H1 (cell line): ENCODE results near the gene SCNN1G. TPM values are rescaled to one million over a fixed set of nuclear protein-coding genes. Genes with fewer than 3 reads are reported as not detected.

ENCODE experiments used
- CTCF ChIA-PET: fragments of 300-600 bp; sonication (Branson Sonifier 250); formaldehyde crosslinking; loops from one replicate; lab custom pipeline; 2021; ENCODE audit not compliant: partially characterized antibody; lab: Charles Lee
- POLR2A ChIA-PET: fragments of 300-600 bp; sonication (Branson Sonifier 250); formaldehyde crosslinking; loops from one replicate; lab custom pipeline; 2021; ENCODE audit warnings: inconsistent platforms; ENCODE audit not compliant: partially characterized antibody; lab: Charles Lee
- DNase-seq, 2 experiments: peaks; one replicate each; pipeline versions ENCODE4 v3.0.0 to v3.0.0-alpha.2; 2010 to 2022; ENCODE audit warnings: low spot score in 2 of 2, low read depth in 1 of 2, mixed read lengths in 1 of 2
- FAIRE-seq: peaks from 2 replicates; lab custom pipeline; 2011; peaks lifted over from hg19 to GRCh38; lab: Jason Lieb, UNC
- H2AFZ ChIP-seq: 2 replicates; pipeline ENCODE4 v1.8.1; 2012; ENCODE audit warnings: low read length, inconsistent platforms
- H2AK5ac ChIP-seq: 2 replicates; pipeline ENCODE4 v1.6.1; 2013; ENCODE audit warnings: low read depth, low read length
- H2BK120ac ChIP-seq: replicated peaks from 2 replicates; pipeline ENCODE3; 2013; ENCODE audit warnings: low read depth, low read length, inconsistent platforms
- H2BK12ac ChIP-seq: 2 replicates; pipeline ENCODE4 v1.6.1; 2013; ENCODE audit warnings: low read depth, low read length
- H2BK15ac ChIP-seq: 2 replicates; pipeline ENCODE4 v1.6.1; 2013; ENCODE audit warnings: low read length
- H2BK20ac ChIP-seq: 2 replicates; pipeline ENCODE4 v1.6.1; 2013; ENCODE audit warnings: low read length
- H2BK5ac ChIP-seq: 2 replicates; pipeline ENCODE4 v1.6.1; 2013; ENCODE audit warnings: low read depth, low read length
- H3K14ac ChIP-seq: 2 replicates; pipeline ENCODE4 v1.6.1; 2013; ENCODE audit warnings: inconsistent platforms; ENCODE audit not compliant: insufficient read length
- H3K18ac ChIP-seq: 2 replicates; pipeline ENCODE4 v1.6.1; 2013; ENCODE audit warnings: low read length; ENCODE audit errors: extremely low read depth
- H3K23ac ChIP-seq: 2 replicates; pipeline ENCODE4 v1.6.1; 2013; ENCODE audit warnings: inconsistent platforms; ENCODE audit not compliant: insufficient read length
- H3K23me2 ChIP-seq: 2 replicates; pipeline ENCODE4 v1.6.1; 2013; ENCODE audit warnings: low read depth, low read length
- H3K27ac ChIP-seq: 2 replicates; pipeline ENCODE4 v1.6.1; 2011; ENCODE audit warnings: low read depth, low read length, inconsistent platforms
- H3K27me3 ChIP-seq, 4 experiments: replicated peaks in 1 of 4; 1 replicate in 1 of 4; 2 replicates in 3 of 4; pipeline versions ENCODE4 v1.6.1 to v1.8.1; 2011 to 2013; ENCODE audit warnings: low read length in 3 of 4, mild to moderate bottlenecking in 3 of 4, inconsistent platforms in 2 of 4, mixed read lengths in 2 of 4, moderate library complexity in 1 of 4; ENCODE audit not compliant: control insufficient read depth in 3 of 4, insufficient read depth in 3 of 4; ENCODE audit errors: extremely low read depth in 1 of 4
- H3K36me3 ChIP-seq, 4 experiments: 2 replicates each; pipeline versions ENCODE4 v1.6.1 to v1.8.1; 2011 to 2013; ENCODE audit warnings: mild to moderate bottlenecking in 4 of 4, low read length in 3 of 4, moderate library complexity in 2 of 4, control low read depth in 1 of 4, inconsistent platforms in 1 of 4; ENCODE audit not compliant: insufficient read depth in 4 of 4, control insufficient read depth in 2 of 4
- H3K4ac ChIP-seq: replicated peaks from 2 replicates; pipeline ENCODE3; 2013; ENCODE audit warnings: low read length, low read depth, mixed read lengths, inconsistent platforms; ENCODE audit not compliant: insufficient read length
- H3K4me1 ChIP-seq, 4 experiments: replicated peaks in 1 of 4; 1 replicate in 1 of 4; 2 replicates in 3 of 4; pipeline versions ENCODE4 v1.6.1 to v1.8.1; 2011 to 2013; ENCODE audit warnings: low read length in 3 of 4, inconsistent platforms in 2 of 4, mixed read lengths in 1 of 4; ENCODE audit not compliant: insufficient read depth in 4 of 4, control insufficient read depth in 3 of 4
- H3K4me2 ChIP-seq, 2 experiments: 2 replicates each; pipeline versions ENCODE4 v1.6.1 to v1.8.1; 2011 to 2013; ENCODE audit warnings: low read depth in 2 of 2, low read length in 2 of 2, control low read depth in 1 of 2, inconsistent platforms in 1 of 2, mild to moderate bottlenecking in 1 of 2; ENCODE audit not compliant: insufficient read depth in 1 of 2
- H3K4me3 ChIP-seq, 4 experiments: fragments of 200-600, 300-600 bp in 1 of 4; sonication (generic), shearing (Covaris generic), sonication (Bioruptor Twin) in 1 of 4; 2 replicates each; pipeline versions ENCODE4 v1.5.1 to v1.8.1; 2011 to 2016; ENCODE audit warnings: low read length in 4 of 4, low read depth in 3 of 4, control low read depth in 2 of 4, inconsistent platforms in 2 of 4, mild to moderate bottlenecking in 2 of 4, mixed read lengths in 1 of 4, moderate library complexity in 1 of 4; ENCODE audit not compliant: insufficient read depth in 2 of 4; ENCODE audit errors: extremely low read depth in 1 of 4
- H3K56ac ChIP-seq: replicated peaks from 2 replicates; pipeline ENCODE3; 2013; ENCODE audit warnings: low read depth, mild to moderate bottlenecking, mixed read lengths, low read length, inconsistent platforms; ENCODE audit not compliant: insufficient read length
- H3K79me1 ChIP-seq: 2 replicates; pipeline ENCODE4 v1.6.1; 2013; ENCODE audit warnings: low read depth, low read length, control low read depth
- H3K79me2 ChIP-seq, 2 experiments: 2 replicates each; pipeline versions ENCODE4 v1.6.1 to v1.8.1; 2012 to 2013; ENCODE audit warnings: low read length in 2 of 2, mild to moderate bottlenecking in 2 of 2, inconsistent platforms in 1 of 2; ENCODE audit not compliant: insufficient read depth in 2 of 2, control insufficient read depth in 1 of 2
- H3K9ac ChIP-seq, 4 experiments: replicated peaks in 1 of 4; 1 replicate in 1 of 4; 2 replicates in 3 of 4; pipeline versions ENCODE4 v1.6.1 to v1.8.1; 2011 to 2013; ENCODE audit warnings: low read depth in 3 of 4, low read length in 3 of 4, control low read depth in 2 of 4, mild to moderate bottlenecking in 2 of 4, moderate library complexity in 2 of 4, inconsistent platforms in 1 of 4; ENCODE audit errors: extremely low read depth in 1 of 4
- H3K9me3 ChIP-seq, 2 experiments: 2 replicates each; pipeline versions ENCODE4 v1.6.1 to v1.8.1; 2012 to 2013; ENCODE audit warnings: mild to moderate bottlenecking in 2 of 2, moderate library complexity in 2 of 2, control low read depth in 1 of 2, inconsistent platforms in 1 of 2, low read depth in 1 of 2, low read length in 1 of 2, mixed read lengths in 1 of 2; ENCODE audit not compliant: insufficient read depth in 2 of 2
- H4K20me1 ChIP-seq, 2 experiments: replicated peaks in 1 of 2; 2 replicates each; pipeline versions ENCODE3 to v1.8.1; 2011 to 2013; ENCODE audit warnings: inconsistent platforms in 2 of 2, low read length in 2 of 2, mild to moderate bottlenecking in 1 of 2; ENCODE audit not compliant: insufficient read depth in 2 of 2, control insufficient read depth in 1 of 2
- H4K5ac ChIP-seq: 2 replicates; pipeline ENCODE4 v1.6.1; 2013; ENCODE audit warnings: low read length, low read depth, mixed read lengths, inconsistent platforms; ENCODE audit not compliant: insufficient read length
- H4K8ac ChIP-seq: 2 replicates; pipeline ENCODE4 v1.8.0; 2013; ENCODE audit warnings: mild to moderate bottlenecking, moderate library complexity, low read length, inconsistent platforms; ENCODE audit not compliant: insufficient read depth; ENCODE audit errors: extremely low read depth
- H4K91ac ChIP-seq: replicated peaks from 2 replicates; pipeline ENCODE3; 2013; ENCODE audit warnings: low read length, mixed read lengths, inconsistent platforms; ENCODE audit not compliant: insufficient read length
- CHD1 ChIP-seq: IDR thresholded peaks from 2 replicates; pipeline ENCODE4 v1.6.1; 2012; ENCODE audit warnings: low read depth, low read length, improper control_type of control experiment
- CTBP2 ChIP-seq: IDR thresholded peaks from 2 replicates; pipeline ENCODE4 v1.7.0; 2011; ENCODE audit warnings: borderline replicate concordance, mild to moderate bottlenecking, moderate library complexity, mixed read lengths, low read length; ENCODE audit not compliant: insufficient read depth, insufficient read length
- KDM4A ChIP-seq: IDR thresholded peaks from one replicate; pipeline ENCODE4 v1.7.1; 2012; ENCODE audit warnings: low read depth, mild to moderate bottlenecking, moderate library complexity, low read length, inconsistent platforms; ENCODE audit not compliant: severe bottlenecking
- RXRA ChIP-seq: IDR thresholded peaks from 2 replicates; pipeline ENCODE4 v1.6.1; 2011; ENCODE audit warnings: low read depth, mild to moderate bottlenecking, low read length, moderate library complexity; ENCODE audit not compliant: insufficient read depth
- SP1 ChIP-seq: IDR thresholded peaks from 2 replicates; pipeline ENCODE4 v1.6.1; 2011; ENCODE audit warnings: low read depth, low read length
- WGBS, 2 experiments: shearing (Covaris generic) in 1 of 2; methylation state at CpG; one replicate each; pipeline versions ENCODE4 v1.1.6 to v1.1.7; 2013 to 2015; ENCODE audit warnings: low lambda C conversion rate in 2 of 2, mixed read lengths in 2 of 2, inconsistent platforms in 1 of 2, low coverage in 1 of 2, missing lambda C conversion rate in 1 of 2; ENCODE audit not compliant: insufficient replicate concordance in 2 of 2, insufficient coverage in 1 of 2, insufficient read length in 1 of 2; ENCODE audit errors: extremely low coverage in 1 of 2, missing lambda C conversion rate in 1 of 2; 5-methylcytosine and 5-hydroxymethylcytosine counted together
- polyA plus RNA-seq, 7 experiments: library from polyadenylated mRNA; depleted of rRNA in 3 of 7; stranded (reverse) in 5 of 7; unstranded in 2 of 7; fragments of >200 nt in 5 of 7; fragments of 200-250 nt in 2 of 7; gene quantifications; 1 replicate in 5 of 7; 2 replicates in 1 of 7; 4 replicates in 1 of 7; pipeline versions ENCODE4 v1.2.1 to v1.2.3, GENCODE V29; 2011 to 2013; ENCODE audit warnings: missing spikeins in 2 of 7, mixed read lengths in 2 of 7
- total RNA-seq: library from RNA; stranded (reverse); fragmentation: NEBNext Ultra II Directional; extraction: Animal tissue kit (Norgen Biotek cat#: 25700); gene quantifications from 2 replicates; pipeline ENCODE4 v1.2.1, GENCODE V29; 2021

The SCNN1G gene
- total and polyA plus RNA-seq, 2 of the 8 experiments (the other 6 are each of a cell fraction or from before 2014, with no cell fraction given): 0.73 to 1.1 TPM

- Histone ChIP-seq H3K23me2 (no peaks in the 10 kb centered on the region), H2AK5ac (no peak overlapping the region), H2BK15ac (no peak overlapping the region), H2BK12ac (no peak overlapping the region), H3K4me3 (no peak overlapping the region), H2AFZ (no peak overlapping the region), H3K79me2 (peaks cover 0 to 98% of the 10 kb centered on the region in 2 experiments; a peak in 2 of 4 replicates), H2BK5ac (no peak overlapping the region), H4K20me1 (peaks cover 2 to 15% of the 10 kb centered on the region in 2 experiments), H4K5ac (no peak overlapping the region), H3K4ac (no peak overlapping the region), H3K9me3 (no peaks in the 10 kb centered on the region; a peak in 1 of 4 replicates), H3K14ac (no peak overlapping the region), H3K27ac (no peak overlapping the region), H3K23ac (no peak overlapping the region), H3K36me3 (no peaks in the 10 kb centered on the region), H3K18ac (no peak overlapping the region), H3K4me2 (no peak overlapping the region), H2BK20ac (no peak overlapping the region), H3K27me3 (no peaks in the 10 kb centered on the region), H4K91ac (no peak overlapping the region), H3K9ac (no peak overlapping the region), H2BK120ac (no peak overlapping the region), H3K79me1 (peaks cover 12% of the 10 kb centered on the region), H3K56ac (no peak overlapping the region), H3K4me1 (peaks cover 8 to 15% (median 10%) of the 10 kb centered on the region in 4 experiments; a peak in 6 of 7 replicates), H4K8ac (no peak overlapping the region)
- ChIA-PET CTCF (interaction anchor here (0.6 to 1.4 kb wide), 3 partner anchors 14 to 851 kb away, joined by 3 to 5 read pairs (median 3); no protein-coding TSS in a partner anchor), POLR2A (interaction anchor here (0.8 kb wide), 1 partner anchor 9 kb away, joined by 4 read pairs; no protein-coding TSS in a partner anchor)
- DNase-seq (no peak), FAIRE-seq (no peak)
- WGBS, 2 experiments: 89% methylated on average over 3 of the region's 3 CpGs; no CpG with 5 or more reads in 1 of the 2 experiments
- no peak for TF ChIP-seq RXRA
- no peak for TF ChIP-seq KDM4A
- no peak for TF ChIP-seq CHD1
- no peak for TF ChIP-seq CTBP2
- no peak for TF ChIP-seq SP1
These were observed 41.5 kb upstream of the SCNN1G start for GRCh38 chr16:23141033-23141432.
